CD4-positive, alpha-beta T cell treated with Interleukin-1 beta for 1 hour (primary cell): ENCODE measurements around the gene USHBP1.

Experiments used
- DNase-seq, 2 donors: peaks; one replicate each; pipeline ENCODE4 v3.0.0-alpha.2; 2020 to 2022

The USHBP1 gene

GRCh38 chr19:17211547-17212446 is 52.7 kb downstream of the USHBP1 start:
- no peak for DNase-seq

GRCh38 chr19:17210296-17210695 is 54.2 kb downstream of the USHBP1 start:
- no peak for DNase-seq

GRCh38 chr19:17209126-17210036 is 55.2 kb downstream of the USHBP1 start:
- peak; percentile 42 to 51 for DNase-seq

GRCh38 chr19:17206736-17207581 is 57.6 kb downstream of the USHBP1 start:
- no peak for DNase-seq

GRCh38 chr19:17205237-17206140 is 59.1 kb downstream of the USHBP1 start:
- peak; percentile 64 to 65 for DNase-seq

- no peak for DNase-seq
These were observed 61.8 kb downstream of the USHBP1 start for GRCh38 chr19:17202713-17203112.

GRCh38 chr19:17202249-17202648 is 62.3 kb downstream of the USHBP1 start:
- no peak for DNase-seq

GRCh38 chr19:17200408-17201079 is 64.0 kb downstream of the USHBP1 start:
- no peak for DNase-seq
